DOHH2 (cell line): ENCODE data around the gene CEP85.

Experiments used
- H3F3A ChIP-seq: fragments of 200-600 bp; sonication (generic), shearing (Covaris generic); 2 replicates; pipeline ENCODE4 v1.6.0; 2016; ENCODE audit warnings: antibody characterized with exemption, mild to moderate bottlenecking; ENCODE audit not compliant: control insufficient read depth, insufficient read depth
- H3K27ac ChIP-seq: fragments of 200-600 bp; sonication (generic); 2 replicates; pipeline ENCODE4 v1.5.1; 2014; ENCODE audit warnings: low read depth, mild to moderate bottlenecking, low read length, moderate library complexity
- H3K27me3 ChIP-seq: fragments of 200-600 bp; sonication (generic); 2 replicates; pipeline ENCODE4 v1.6.1; 2014; ENCODE audit warnings: mild to moderate bottlenecking, low read length, mixed read lengths; ENCODE audit not compliant: control insufficient read depth
- H3K36me3 ChIP-seq: fragments of 200-600 bp; sonication (generic); 2 replicates; pipeline ENCODE4 v1.6.1; 2014; ENCODE audit warnings: mild to moderate bottlenecking, low read length, moderate library complexity, mixed read lengths; ENCODE audit not compliant: control insufficient read depth
- H3K4me1 ChIP-seq: fragments of 200-600 bp; sonication (generic); 2 replicates; pipeline ENCODE4 v1.6.1; 2014; ENCODE audit warnings: mild to moderate bottlenecking, low read length, mixed read lengths; ENCODE audit not compliant: control insufficient read depth
- H3K4me2 ChIP-seq: fragments of 200-600 bp; sonication (generic); 2 replicates; pipeline ENCODE4 v1.6.0; 2014; ENCODE audit warnings: mild to moderate bottlenecking, low read length, moderate library complexity
- H3K4me3 ChIP-seq: fragments of 200-600 bp; sonication (generic); 2 replicates; pipeline ENCODE4 v1.5.1; 2014; ENCODE audit warnings: mild to moderate bottlenecking, low read length, mixed read lengths
- H3K79me2 ChIP-seq: fragments of 200-600 bp; sonication (generic); 2 replicates; pipeline ENCODE4 v1.6.1; 2014; ENCODE audit warnings: mild to moderate bottlenecking, low read length, mixed read lengths; ENCODE audit not compliant: control insufficient read depth
- H3K9me2 ChIP-seq: fragments of 200-600 bp; sonication (generic); replicated peaks from 2 replicates; pipeline ENCODE4 v1.6.1; 2014; ENCODE audit warnings: mild to moderate bottlenecking, low read length, mixed read lengths; ENCODE audit not compliant: control insufficient read depth
- H3K9me3 ChIP-seq: fragments of 200-600 bp; sonication (generic); 2 replicates; pipeline ENCODE4 v1.6.1; 2014; ENCODE audit warnings: antibody characterized with exemption, low read length, mixed read lengths; ENCODE audit not compliant: control insufficient read depth, insufficient read depth
- H4K20me1 ChIP-seq: fragments of 200-600 bp; sonication (generic); 2 replicates; pipeline ENCODE4 v1.6.0; 2014; ENCODE audit warnings: low read depth, mild to moderate bottlenecking, antibody characterized with exemption, low read length, moderate library complexity; ENCODE audit not compliant: control insufficient read depth, insufficient read depth
- CTCF ChIP-seq: fragments of 200-600 bp; sonication (generic); IDR thresholded peaks from one replicate; pipeline ENCODE4 v1.5.1; 2014; ENCODE audit warnings: antibody characterized with exemption, mild to moderate bottlenecking, low read depth, low read length; ENCODE audit not compliant: poor library complexity, severe bottlenecking
- EZH2phosphoT487 ChIP-seq: fragments of 200-600 bp; sonication (generic); IDR thresholded peaks from 2 replicates; pipeline ENCODE4 v1.6.1; 2017; ENCODE audit warnings: borderline replicate concordance, mild to moderate bottlenecking, antibody characterized with exemption, low read length, moderate library complexity, mixed read lengths

CEP85 gene

GRCh38 chr1:26297057-26297790 lies 63.2 kb downstream of the CEP85 start:
- Histone ChIP-seq H3K4me1 (peaks cover 38% of the 10 kb centered on the region), H3K79me2 (no peaks in the 10 kb centered on the region; the same call in 1 of the 2 replicates), H3K27me3 (no peaks in the 10 kb centered on the region), H3K9me3 (no peaks in the 10 kb centered on the region), H3K27ac (no peak overlapping the region), H3K4me2 (no peak overlapping the region), H3K4me3 (no peak overlapping the region), H3K9me2 (no peaks in the 10 kb centered on the region), H4K20me1 (no peaks in the 10 kb centered on the region), H3K36me3 (peaks cover 19% of the 10 kb centered on the region), H3F3A (peaks cover 5% of the 10 kb centered on the region; the same call in 1 of the 2 replicates)
- TF ChIP-seq CTCF (no peak), EZH2phosphoT487 (no peak)

GRCh38 chr1:26297791-26298124 lies 63.8 kb downstream of the CEP85 start:
- H3K4me1 ChIP-seq = peaks cover 36% of the 10 kb centered on the region
- TF ChIP-seq CTCF (no peak), EZH2phosphoT487 (no peak)

GRCh38 chr1:26300578-26301275 lies 66.7 kb downstream of the CEP85 start:
- no peak overlapping the region for H3K4me3 ChIP-seq
- H3K79me2 ChIP-seq = peaks cover 27% of the 10 kb centered on the region
- TF ChIP-seq CTCF = no peak
- TF ChIP-seq EZH2phosphoT487 = no peak
- no peaks in the 10 kb centered on the region for H4K20me1 ChIP-seq
- no peaks in the 10 kb centered on the region for H3K9me3 ChIP-seq
- no peak overlapping the region for H3K27ac ChIP-seq
- peaks cover 46% of the 10 kb centered on the region for H3K4me1 ChIP-seq
- no peaks in the 10 kb centered on the region for H3K27me3 ChIP-seq
- no peaks in the 10 kb centered on the region for H3K9me2 ChIP-seq
- no peak overlapping the region for H3K4me2 ChIP-seq
- peaks cover 15% of the 10 kb centered on the region for H3K36me3 ChIP-seq
- no peaks in the 10 kb centered on the region for H3F3A ChIP-seq

More at GRCh38 chr1:26297791-26298124, 63.8 kb downstream of the CEP85 start:
- H3K9me2 ChIP-seq = no peaks in the 10 kb centered on the region
- H3F3A ChIP-seq = peaks cover 4% of the 10 kb centered on the region; the same call in 1 of the 2 replicates
- peaks cover 4% of the 10 kb centered on the region for H3K79me2 ChIP-seq
- no peaks in the 10 kb centered on the region for H4K20me1 ChIP-seq
- no peaks in the 10 kb centered on the region for H3K27me3 ChIP-seq
- H3K4me3 ChIP-seq = no peak overlapping the region
- peaks cover 19% of the 10 kb centered on the region for H3K36me3 ChIP-seq
- H3K9me3 ChIP-seq = no peaks in the 10 kb centered on the region
- no peak overlapping the region for H3K27ac ChIP-seq
- no peak overlapping the region for H3K4me2 ChIP-seq
